Fibroblast of skin of abdomen (primary cell): Measurements from ENCODE around the gene RNU6-9.

ENCODE experiments used
- DNase-seq: peaks from one replicate; pipeline ENCODE4 v3.0.0-alpha.2; 2013

Gene RNU6-9

DNA sequence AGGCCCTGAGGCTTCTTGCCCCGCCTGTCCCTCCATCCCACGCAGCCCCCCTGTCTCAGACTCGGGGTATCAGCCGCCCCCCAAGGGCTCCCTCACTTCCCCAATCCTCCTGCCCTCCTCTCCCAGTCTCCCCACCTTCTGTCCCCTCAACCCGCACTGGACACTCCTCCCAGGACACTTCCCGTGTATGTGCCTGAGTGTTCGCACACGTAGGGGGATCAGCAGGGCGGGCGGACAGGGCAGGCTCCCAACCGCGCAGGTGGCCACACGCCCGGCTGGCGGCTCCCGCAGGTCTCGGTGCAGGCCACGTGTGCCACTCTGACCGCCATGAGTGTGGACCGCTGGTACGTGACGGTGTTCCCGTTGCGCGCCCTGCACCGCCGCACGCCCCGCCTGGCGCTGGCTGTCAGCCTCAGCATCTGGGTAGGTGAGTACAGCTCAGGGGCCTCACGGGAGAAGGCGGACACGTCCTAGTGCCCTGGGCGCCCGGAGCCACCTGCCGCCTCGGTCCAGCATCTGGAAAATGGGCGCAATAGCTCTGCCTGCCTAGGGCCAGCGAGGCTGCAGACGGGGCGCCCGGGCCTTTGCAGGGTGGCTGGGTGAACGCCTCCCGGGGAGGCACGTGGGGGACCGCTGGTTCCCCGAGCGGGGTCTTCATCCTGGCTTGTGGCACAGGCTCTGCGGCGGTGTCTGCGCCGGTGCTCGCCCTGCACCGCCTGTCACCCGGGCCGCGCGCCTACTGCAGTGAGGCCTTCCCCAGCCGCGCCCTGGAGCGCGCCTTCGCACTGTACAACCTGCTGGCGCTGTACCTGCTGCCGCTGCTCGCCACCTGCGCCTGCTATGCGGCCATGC, 26.1 kb downstream of the RNU6-9 start:
- DNase-seq, result no peak

DNA sequence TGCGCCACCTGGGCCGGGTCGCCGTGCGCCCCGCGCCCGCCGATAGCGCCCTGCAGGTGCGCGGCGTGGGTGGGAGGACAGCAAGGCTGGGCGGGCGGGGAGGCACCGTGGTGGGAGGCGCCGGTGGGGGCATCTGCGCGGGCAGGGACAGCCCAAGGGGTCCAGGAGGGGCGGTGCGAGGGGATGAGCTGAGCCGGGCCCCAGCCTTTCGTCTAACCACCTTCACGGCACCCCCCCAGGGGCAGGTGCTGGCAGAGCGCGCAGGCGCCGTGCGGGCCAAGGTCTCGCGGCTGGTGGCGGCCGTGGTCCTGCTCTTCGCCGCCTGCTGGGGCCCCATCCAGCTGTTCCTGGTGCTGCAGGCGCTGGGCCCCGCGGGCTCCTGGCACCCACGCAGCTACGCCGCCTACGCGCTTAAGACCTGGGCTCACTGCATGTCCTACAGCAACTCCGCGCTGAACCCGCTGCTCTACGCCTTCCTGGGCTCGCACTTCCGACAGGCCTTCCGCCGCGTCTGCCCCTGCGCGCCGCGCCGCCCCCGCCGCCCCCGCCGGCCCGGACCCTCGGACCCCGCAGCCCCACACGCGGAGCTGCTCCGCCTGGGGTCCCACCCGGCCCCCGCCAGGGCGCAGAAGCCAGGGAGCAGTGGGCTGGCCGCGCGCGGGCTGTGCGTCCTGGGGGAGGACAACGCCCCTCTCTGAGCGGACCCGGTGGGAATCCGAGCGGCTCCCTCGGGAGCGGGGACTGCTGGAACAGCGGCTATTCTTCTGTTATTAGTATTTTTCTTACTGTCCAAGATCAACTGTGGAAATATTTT, 27.0 kb downstream of the RNU6-9 start:
- no peak for DNase-seq

DNA sequence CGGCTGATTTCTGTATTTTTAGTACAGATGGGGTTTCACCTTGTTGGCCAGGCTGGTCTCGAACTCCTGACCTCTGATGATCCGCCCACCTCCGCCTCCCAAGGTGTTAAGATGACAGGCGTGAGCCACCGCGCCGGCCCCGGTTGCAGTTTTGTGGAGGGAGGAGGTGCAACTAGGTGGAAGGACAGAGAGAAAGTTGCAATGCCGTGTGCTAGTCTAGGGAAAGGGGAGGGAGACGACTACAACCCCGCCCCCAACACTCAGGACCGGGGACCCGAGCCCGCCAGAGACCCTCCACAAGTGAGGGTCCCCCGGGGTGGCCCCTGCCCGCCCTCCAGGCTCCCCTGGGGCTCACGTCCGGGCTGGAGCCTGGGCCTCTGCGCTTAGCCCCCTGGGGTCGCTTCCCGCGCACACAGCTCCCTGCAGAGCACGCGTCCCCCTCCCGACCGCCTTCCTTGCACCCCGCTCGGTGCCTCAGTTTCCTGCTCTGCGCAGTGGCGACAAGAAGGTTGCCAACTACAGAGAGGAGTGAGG, 31.3 kb downstream of the RNU6-9 start:
- no peak for DNase-seq

DNA sequence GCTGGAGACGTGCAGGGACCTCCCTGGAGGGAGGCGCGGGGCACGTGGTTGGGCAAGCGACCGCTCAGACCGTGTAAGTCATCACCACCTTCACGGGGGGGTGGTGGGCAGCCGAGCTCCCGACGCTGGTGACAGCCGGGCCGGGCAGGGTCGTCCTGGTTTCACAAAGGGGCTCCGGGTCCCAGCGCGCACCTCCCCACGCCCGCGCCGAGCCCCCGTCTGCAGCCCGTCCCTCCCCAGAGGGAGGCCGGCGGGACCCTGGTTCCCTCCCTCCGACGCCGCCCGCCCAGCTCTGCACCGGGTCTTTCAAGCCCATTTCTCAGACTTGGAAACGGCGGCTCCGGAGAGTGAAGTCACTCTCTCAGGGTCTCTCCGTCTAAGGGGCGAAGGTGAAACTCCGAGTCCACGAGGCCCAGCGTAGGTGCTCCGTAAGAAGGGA, 31.8 kb downstream of the RNU6-9 start:
- DNase-seq, result peak; percentile 24

DNA sequence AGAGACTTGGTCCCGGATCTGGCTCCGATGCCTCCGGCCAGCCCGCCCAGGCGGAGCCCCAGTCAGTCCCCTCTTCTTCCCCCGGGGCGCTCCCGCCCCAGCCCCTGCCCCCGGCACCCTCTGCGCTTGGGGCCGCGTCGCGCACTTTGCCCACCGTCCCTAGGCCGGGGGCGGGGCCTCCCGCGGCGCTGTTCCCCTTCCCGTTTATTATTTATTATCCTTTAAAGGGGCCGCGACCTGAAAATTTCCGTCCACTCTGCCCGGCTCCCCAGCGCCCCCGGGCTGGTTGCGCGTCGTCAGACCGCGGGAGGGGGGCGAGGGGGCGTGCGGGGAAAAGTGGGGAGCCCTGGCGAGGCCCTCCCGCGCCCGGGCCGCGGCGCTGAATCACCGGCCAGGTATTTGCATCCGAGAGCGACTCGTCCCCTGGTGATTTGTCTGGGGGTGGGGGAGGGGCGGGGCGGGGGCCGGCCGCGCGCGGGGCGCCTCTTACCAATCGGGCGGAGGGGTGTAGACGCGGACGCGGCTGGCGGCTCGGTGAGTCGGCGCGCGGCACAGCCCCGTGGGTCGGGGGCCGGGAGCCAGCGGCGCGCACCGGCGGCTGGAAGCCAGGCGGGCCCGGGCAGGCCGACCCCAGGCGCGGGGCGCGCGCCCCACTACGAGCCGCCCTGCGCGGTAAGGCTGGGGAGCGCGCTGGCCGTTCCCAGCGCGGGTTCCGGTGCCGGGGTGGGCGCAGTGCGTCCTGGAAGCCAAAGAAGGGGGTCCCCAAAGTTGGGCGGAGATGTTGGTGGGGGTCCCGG, 32.4 kb downstream of the RNU6-9 start, which contains the start of gene ARID3A:
ARID3A (plus strand) TSS at position 510 of the 797 bp plus-strand sequence. CDS start 3,494 bp downstream, outside the sequence.
- DNase-seq, result peak; percentile 85

DNA sequence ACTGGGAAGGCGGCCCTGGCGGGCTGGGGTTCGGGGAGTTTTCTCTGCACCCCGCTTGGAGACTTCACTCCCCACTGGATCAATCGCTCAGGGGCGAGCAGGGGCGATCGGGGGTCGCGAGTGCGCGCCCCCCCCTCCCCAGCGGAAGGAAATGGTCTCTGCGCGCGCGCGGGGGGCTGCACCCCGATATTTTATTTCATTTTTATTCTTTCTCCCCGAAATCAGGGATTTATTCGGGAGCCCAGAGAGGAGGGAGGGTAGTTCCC, 33.0 kb downstream of the RNU6-9 start:
- no peak for DNase-seq

DNA sequence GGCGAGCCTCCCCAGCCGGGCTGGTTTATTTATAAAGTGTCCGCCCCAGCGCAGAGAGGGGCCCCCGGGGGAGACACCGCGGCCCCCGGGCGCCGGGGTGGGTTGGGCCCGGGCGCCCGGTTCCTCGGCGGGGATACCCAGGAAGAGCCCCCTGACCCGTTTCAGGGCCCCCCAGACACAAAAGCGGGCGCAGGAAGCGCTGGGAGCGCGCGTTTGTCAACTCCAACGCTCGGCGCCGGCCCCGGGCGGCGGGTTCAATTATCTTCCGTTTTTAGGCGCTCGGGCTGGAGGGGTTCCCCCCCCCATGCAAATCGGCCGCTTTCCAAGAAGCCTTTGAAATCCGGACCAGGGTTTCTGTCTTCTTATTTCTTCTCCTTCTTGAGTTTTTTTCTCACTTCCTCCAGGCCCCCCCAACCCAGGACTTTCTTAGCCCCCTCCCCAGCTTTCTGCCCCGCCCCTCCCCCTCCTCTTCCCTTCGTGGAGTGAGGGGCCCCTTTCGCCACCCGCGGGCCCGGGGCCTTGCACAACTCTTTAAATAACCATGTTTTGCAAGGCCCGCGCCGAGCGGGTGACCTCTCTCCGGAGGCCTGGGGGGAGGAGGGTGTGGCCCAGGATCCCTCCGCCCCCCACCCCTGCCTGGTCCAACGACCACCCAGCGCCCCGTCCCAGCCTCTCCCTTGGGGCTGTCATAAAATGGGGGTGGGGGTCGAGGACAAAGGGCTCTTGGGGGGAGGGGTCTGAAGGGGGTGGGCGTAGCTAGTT, 33.5 kb downstream of the RNU6-9 start:
- peak; percentile 30 for DNase-seq

DNA sequence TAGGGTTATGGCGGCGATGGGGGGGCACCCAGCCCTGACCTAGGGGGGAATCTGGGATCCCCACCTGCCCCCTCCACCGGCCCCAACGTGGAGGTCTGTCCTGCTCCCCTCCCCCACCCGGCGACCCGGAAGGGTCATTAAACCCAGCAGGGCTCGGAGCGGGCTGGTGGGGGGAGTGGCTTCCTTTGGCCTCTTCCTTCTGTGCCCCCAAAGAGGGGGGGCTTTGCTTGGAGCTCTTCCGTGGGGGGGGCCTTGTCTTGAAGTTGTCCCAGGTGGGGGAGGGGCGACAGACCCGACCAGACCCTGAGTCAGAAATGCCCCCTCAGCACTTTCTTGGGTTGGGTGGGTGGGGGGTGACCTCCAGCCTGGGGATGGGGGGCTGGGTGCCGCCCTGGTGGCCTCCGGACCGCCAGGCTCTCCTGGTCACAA, 34.1 kb downstream of the RNU6-9 start:
- no peak for DNase-seq

DNA sequence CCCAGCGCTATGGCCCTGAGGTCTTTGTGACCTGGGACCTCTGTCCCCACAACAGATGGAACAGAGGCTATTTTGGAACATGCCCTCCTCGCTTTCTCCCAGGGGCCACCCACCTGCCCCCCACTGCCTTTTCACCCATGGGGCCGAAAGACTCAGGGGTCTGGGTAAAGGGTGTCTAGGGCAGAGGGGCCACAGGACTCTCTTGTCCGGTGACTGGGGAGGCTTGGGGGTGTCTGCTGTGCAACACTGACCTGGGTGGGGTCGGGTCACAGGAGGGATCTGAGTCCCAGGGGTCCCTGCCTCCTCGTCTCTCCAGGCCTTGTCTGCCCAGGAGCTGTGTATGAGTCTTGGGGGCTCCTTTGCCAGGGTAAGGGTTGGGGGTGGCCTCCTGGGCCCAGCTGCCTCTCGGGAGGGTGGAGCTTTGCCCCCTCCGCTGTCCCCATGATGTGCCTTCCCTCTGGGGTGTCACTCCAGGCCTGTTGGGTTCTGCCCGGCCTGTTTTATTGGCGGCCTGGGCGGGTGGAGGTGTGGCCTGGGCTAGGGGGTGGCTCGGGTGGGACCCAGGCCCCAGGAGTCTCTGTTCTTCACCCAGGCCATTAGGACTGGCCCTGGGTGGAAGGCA, 34.6 kb downstream of the RNU6-9 start:
- no peak for DNase-seq

DNA sequence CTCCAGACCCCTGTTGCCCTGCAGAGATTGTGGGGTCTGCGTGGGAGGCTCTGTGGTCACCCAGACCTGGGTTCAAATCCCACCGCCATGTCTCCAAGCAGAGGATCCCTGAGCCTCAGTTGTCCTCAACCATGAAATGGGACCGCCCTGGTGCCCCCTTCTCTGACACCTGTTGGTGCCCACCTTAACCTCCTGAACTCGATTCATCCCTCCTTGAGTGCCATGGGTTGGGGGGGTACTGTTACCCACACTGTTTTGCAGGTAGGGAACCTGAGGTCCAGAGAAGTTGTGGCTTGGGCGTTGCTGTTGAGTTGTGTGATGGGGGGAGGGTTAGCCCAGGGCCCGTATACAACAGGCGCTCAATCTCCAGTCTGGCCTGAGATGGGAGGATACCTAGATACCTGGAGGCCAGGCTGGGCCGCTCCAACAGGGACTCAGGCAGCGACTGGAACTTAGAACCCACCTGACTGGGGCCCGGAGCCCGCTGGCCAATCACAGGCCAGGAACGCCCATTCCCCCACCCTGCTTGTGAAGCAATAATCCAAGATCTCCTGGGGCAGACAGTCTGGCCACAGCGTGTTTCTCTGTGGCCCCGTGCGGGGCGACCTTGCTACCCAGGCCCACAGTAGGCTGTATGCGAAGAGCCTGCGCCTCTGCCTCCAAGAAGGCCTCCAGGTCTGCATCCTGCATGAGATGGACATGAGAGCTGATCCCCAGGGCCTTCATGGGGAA, 35.4 kb downstream of the RNU6-9 start:
- DNase-seq, result peak; percentile 9

DNA sequence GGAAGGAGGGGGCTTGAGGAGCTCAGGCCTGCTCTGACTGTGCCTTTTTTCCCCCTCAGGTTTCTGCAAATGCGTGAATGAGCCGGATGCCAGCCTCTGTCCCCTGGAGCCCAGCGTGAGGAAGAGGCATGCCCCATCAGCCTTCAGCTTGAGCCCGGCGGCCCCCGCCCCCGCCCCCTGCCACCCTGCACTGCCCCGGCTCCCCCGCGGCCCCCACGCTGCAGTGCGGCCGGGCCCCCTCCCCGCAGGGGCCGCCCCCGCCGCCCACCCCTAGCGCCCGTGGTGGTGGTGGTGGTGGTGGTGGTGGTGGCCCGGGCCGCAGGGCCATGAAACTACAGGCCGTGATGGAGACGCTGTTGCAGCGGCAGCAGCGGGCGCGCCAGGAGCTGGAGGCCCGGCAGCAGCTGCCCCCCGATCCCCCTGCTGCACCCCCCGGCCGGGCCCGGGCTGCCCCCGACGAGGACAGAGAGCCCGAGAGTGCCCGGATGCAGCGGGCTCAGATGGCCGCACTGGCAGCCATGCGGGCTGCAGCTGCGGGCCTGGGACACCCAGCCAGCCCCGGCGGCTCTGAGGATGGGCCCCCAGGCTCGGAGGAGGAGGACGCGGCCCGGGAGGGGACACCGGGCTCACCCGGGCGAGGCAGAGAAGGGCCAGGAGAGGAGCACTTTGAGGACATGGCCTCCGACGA, 36.1 kb downstream of the RNU6-9 start:
- no peak for DNase-seq

DNA sequence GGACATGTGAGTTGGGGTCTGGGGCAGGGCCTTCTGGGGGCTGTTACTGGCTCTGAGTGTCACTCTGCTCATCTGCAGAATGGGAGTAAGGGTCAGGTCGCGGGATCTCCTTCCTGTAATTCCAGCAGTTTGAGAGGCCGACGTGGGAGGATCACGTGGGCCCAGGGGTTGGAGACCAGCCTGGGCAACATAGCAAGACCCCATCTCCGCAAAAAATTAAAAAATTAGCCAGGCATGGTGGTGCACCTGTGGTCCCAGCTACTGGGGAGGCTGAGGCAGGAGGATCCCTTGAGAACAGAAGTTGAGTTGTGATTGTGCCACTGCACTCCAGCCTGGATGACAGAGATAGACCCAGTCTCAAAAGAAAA, 36.6 kb downstream of the RNU6-9 start:
- DNase-seq, result no peak

DNA sequence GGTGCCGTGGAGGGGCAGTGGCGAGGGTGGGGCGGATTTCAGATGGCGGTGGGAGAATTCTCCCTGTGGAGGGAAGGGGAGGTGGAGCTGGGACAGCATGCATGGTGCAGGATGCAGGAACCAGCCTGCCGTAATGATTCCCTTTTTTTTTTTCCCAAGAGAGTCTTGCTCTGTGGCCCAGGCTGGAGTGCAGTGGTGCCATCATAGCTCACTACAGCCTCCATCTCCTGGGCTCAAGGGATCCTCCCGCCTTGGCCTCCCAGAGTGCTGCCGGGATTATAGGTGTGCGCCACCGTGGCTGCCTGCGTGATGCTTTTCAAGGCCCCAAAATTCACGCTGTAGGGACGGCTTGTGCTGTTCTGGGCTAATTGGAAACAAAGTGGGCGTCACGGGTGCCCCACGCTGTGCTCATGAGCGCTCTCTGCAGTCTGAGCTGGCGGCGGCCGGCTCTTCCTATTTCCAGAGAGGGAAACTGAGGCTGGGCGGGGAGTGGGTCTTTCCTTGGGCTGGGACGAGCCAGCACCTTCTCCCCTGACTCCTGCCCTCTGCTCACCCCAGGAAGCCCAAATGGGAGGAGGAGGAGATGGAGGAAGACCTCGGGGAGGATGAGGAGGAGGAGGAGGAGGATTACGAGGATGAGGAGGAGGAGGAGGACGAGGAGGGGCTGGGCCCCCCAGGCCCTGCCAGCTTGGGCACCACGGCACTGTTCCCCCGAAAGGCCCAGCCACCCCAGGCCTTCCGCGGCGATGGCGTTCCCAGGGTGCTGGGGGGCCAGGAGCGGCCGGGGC, 38.8 kb downstream of the RNU6-9 start:
- no peak for DNase-seq

DNA sequence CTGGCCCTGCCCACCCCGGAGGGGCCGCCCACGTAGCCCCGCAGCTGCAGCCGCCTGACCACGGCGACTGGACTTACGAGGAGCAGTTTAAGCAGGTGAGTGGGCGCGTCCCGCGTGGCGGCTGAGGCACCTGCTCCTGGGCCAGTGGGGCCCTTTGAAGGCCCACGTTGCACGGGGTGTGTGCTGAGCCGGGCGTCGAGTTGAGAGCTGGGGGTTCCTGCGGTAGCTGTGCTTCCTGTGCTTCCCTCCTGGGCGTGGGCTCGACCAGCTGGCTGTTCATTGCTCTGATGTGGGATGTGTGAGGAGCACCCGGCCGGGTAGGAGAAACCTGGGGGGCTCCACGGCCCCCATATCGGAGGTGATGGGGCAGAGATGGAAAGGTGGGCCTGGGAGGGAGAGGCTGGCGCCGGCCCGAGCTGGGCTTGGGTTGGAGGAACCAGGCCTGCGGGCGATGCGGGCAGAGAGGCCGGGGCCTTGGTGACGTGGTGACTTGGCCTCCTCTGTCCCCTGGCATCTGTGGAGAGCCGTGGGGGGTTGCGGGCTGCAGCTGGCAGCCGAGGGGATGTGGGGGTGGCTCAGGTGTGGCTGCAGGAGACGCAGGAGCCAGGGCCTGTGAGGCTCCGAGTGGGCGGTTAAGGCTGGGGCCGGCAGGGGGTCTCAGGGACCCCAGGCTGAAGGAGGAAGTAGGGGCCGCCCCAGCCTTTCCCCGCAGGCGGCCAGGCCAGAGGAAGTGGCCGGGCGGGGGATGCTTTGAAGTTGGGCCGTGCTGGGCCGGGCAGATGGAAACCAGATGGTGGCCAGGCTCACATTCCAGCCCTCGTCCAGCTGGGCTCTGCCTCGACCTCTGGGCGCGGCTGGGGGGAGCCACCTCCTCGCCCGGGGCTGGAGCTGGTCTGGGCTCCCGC, 39.6 kb downstream of the RNU6-9 start:
- peak; percentile 79 for DNase-seq

DNA sequence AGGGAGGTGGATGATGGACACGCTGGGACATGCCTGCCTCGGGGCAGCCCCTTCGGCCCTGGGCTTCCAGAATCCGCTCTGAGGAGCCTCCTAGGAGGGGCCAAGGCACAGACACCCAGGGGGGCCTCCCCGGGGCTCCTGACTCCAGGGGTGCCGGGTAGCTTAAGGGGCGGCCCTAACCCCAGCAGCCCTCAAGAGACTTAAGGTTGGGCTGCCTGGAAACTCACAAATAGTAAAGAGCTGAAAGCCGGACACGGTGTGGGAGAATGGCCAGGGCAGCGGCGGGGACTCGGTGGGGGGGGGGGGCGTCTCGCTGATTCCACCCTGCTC, 40.2 kb downstream of the RNU6-9 start:
- no peak for DNase-seq

DNA sequence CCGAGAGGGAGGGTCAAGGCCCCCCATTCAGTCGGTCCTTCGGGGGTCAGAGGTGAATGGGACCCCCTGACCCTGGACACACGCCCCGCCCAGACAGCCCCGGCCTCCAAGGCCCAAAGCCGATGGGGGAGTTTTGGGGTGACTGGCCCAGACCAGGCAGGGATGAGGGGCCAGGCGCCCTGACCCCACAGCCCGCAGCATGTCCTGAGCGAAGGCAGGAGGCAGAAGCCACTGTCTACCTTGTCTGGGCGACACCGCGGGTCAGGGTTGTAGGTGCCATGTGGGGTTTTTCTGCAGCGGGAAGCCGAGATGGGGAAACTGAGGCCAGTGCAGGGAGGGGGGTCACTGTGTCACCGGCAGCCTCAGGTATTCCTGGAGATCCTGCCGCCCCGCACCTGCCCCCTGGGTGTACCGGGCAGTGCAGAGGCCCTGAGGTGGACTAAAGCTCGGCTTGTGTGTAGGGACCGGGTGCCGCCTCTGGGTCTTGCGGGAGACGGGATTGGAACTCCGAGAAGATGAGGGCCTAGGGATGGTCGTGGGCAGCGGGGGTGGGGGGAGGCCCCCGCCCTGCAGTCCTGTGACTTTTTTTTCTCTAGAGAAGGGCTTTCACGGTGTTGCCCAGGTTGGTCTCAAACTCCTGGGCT, 41.0 kb downstream of the RNU6-9 start:
- DNase-seq, result no peak

DNA sequence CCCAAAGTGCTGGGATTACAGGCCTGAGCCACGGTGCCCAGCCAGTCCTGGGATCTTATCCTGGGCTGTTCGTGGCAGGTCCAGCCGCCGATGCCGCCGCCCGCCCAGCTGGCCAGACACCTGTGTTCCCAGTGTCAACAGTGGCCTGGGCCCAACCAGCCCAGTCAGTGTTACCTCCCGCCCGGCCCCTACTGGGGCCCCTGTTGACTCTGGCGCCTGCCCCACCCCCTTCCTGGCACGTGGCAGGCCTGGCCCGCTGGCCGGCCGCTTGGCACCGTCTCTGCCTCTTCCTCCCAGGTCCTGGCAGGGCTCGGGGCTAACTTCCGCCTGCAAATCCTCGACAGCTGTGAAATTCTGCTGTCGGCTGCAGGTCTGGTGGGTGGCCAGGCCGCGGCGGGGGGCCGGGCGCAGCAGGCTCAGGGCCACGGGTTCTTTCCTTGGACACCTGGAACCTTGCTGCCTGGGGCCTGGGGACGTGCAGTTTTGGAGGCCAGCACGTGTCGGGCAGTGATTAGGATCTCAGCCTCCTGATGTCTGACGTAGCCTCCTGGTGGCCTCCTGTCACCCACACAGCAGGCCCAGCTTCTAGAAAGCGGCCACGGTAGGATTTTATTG, 41.7 kb downstream of the RNU6-9 start:
- DNase-seq, result peak; percentile 31
